GM12801 (cell line): ENCODE measurements around the gene KIF7.

Source experiments
- TF ChIP-seq, protein P1 (sequence below): IDR thresholded peaks from one replicate; pipeline ENCODE4 v1.5.1; 2011; ENCODE audit warnings: control low read depth; ENCODE audit not compliant: insufficient read length; ENCODE audit errors: extremely low read depth

The KIF7 gene

DNA sequence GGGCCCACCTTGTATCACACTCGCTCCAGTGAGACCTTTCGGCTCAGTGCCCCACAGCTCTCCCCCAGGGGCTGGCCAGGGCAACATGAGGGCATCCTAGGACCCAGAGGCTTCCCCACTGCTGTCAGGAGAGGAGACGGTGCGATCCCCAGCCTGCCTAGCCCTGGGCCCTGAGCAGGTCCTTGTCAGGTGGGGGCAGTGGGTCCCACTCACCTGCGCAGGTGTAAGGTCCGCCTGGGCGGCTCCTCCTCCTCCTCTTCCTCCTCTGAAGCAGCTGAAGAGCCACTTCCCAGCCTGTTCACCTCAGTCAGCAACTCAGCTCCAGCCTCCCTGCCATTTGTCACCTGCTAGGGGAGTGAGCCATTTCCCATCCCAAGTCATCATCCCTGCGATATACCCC lies 9.6 kb downstream of the KIF7 start:
- TF ChIP-seq, protein P1, sequence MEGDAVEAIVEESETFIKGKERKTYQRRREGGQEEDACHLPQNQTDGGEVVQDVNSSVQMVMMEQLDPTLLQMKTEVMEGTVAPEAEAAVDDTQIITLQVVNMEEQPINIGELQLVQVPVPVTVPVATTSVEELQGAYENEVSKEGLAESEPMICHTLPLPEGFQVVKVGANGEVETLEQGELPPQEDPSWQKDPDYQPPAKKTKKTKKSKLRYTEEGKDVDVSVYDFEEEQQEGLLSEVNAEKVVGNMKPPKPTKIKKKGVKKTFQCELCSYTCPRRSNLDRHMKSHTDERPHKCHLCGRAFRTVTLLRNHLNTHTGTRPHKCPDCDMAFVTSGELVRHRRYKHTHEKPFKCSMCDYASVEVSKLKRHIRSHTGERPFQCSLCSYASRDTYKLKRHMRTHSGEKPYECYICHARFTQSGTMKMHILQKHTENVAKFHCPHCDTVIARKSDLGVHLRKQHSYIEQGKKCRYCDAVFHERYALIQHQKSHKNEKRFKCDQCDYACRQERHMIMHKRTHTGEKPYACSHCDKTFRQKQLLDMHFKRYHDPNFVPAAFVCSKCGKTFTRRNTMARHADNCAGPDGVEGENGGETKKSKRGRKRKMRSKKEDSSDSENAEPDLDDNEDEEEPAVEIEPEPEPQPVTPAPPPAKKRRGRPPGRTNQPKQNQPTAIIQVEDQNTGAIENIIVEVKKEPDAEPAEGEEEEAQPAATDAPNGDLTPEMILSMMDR, result no peak

DNA sequence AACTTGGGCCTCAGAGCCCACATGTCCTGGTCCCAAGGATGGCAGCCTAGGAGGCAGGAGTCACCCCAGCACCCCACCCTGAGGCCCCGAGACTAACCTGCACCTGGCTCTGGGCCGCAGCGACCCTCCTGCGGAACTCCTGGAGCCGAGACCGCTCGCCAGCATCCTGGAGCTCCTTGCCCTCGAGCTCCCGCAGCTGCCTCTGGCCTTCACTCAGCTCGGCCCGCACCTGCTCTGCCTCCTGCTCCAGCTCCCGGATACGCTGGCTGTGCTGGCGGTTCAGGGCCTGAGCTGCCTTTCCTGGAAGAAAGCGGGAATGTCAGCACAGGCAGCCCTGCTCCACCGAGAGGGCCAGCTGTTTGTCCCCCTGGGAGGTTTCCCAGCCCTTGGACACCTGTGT lies 13.2 kb downstream of the KIF7 start:
- TF ChIP-seq, protein P1, result no peak

DNA sequence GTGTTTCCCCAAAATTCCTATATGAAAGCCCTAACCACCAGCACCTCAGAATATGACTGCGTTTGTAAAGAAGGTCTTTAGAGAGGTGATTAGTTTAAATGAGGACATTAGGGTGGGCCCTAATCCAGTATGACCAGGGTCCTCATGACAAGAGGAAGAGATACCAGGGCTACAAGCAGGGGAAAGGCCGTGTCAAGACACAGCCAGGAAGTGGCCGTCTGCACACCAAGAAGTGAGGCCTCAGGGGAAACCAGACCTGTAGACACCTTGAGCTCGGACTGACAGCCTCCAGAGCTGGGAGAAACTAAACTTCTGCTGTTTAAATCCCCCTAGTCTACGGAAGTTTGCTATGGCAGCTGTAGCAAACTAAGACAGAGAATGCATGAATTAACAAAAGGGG lies 14.2 kb downstream of the KIF7 start:
- TF ChIP-seq, protein P1, result no peak

DNA sequence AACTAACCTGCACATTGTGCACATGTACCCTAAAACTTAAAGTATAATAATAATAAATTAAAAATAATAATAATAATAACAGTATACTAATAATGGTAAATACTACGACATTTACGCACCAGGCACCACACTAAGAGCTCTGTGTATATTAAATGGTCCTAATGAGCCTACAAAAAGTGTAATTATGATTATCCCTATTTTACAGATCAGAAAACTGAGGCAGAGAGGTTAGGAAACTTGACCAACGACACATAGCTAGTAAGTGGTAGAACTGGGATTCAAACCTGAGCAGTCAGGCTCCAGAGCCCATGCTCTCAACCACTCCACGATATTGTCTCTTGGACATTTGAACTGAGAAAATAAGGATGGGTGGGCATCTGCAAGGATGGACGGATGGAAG lies 15.0 kb downstream of the KIF7 start:
- TF ChIP-seq, protein P1, result no peak

DNA sequence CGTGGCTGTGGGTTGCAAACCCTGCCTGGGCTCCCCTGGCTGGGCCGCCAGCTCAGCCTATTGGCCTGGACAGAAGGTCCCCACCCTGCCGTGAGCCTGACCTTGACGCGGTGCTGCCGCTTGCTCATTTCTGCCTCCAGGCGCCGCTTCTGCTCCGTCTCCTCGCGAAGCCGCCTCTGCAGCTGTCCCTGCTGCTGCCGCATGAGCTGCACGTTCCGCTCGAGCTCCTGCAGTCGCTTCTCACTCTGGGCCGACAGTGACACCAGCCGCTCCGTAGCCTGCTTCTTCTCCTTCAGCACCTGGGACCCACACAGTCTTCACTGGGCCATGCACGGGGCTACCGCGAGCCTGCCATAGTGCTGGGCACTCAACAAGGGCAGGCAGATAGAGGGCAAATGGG lies 21.7 kb downstream of the KIF7 start:
- TF ChIP-seq, protein P1, result no peak

DNA sequence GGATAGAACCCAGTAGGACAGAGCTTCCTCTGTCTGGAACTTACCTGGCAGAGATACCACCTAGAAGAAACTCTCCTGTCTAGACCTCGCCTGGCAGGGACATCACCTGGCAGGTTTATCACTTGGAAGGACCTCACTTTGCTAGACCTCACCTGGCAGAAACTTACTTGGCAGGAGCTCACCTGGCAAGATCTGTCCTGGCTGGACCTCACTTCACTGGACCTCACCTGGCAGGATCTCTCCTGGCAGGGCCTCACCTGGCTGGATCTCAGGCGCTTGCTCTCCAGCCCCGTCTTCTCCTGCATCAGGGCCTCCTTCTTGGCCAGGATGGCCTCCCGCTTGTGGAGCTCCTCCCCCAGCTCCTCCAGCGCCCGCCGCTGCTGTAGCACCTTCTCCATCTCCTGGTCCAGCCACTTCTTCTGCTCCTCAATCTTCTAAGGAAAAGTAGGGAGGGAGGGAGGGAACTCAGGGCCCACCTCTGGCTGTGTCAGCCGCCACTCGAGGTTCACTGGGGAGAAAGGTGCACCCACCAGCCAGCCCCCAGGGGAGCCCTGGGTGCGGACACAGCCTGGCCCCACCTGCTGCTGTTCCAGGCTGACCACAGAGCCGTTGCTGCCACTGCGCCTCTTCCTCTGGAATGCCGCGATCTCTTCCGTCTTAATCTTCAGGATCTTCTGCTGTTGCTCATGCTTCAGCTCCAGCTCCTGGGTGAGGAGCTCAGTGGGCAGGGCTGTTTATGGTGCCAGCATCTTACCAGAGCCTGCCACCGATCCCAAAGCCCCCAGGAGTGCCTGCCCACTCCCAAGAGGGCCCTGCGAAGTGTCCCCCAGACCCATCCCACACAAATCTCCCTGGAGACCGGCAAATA lies 22.5 kb downstream of the KIF7 start:
- TF ChIP-seq, protein P1, result no peak

DNA sequence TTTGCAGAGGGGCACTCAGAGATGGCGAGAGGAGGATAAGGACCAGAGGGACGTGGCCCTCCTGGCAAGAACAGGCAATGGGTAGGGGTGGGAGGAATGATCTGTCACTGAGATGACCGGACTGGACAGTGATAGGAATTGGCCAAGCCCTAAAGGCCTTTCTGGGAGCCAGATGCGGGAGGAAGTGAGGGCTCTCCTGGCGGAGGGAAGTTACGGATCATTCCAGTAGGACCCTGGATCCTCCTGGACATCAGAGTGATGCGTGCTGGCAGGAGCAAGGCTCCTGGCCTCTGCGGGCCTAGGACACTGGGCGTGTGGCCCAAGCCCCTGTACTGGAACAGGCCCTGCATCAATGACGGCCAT lies 23.4 kb downstream of the KIF7 start:
- TF ChIP-seq, protein P1, result no peak
